IPS-20b (cell line): ENCODE results near the gene ANP32A.

Experiments used
- H3K27ac ChIP-seq: one replicate; pipeline ENCODE4 v1.5.1; 2013; ENCODE audit warnings: low read length
- H3K27me3 ChIP-seq: 2 replicates; pipeline ENCODE4 v1.6.1; 2013; ENCODE audit warnings: mild to moderate bottlenecking, low read length, inconsistent platforms; ENCODE audit not compliant: insufficient read depth
- H3K36me3 ChIP-seq: 2 replicates; pipeline ENCODE4 v1.6.1; 2013; ENCODE audit warnings: low read depth, mild to moderate bottlenecking, inconsistent platforms, low read length, moderate library complexity; ENCODE audit not compliant: insufficient read depth
- H3K4me1 ChIP-seq: 2 replicates; pipeline ENCODE4 v1.6.1; 2013; ENCODE audit warnings: mild to moderate bottlenecking, control low read depth, inconsistent platforms, low read length, moderate library complexity; ENCODE audit not compliant: insufficient read depth
- H3K4me3 ChIP-seq: 2 replicates; pipeline ENCODE4 v1.5.1; 2013; ENCODE audit warnings: mild to moderate bottlenecking, low read length, inconsistent platforms
- H3K9ac ChIP-seq: 2 replicates; pipeline ENCODE4 v1.6.1; 2013; ENCODE audit warnings: low read depth, mild to moderate bottlenecking, inconsistent platforms, low read length, moderate library complexity
- H3K9me3 ChIP-seq: 2 replicates; pipeline ENCODE4 v1.6.1; 2013; ENCODE audit warnings: mild to moderate bottlenecking, low read depth, low read length, inconsistent platforms; ENCODE audit not compliant: insufficient read depth

ANP32A gene

DNA sequence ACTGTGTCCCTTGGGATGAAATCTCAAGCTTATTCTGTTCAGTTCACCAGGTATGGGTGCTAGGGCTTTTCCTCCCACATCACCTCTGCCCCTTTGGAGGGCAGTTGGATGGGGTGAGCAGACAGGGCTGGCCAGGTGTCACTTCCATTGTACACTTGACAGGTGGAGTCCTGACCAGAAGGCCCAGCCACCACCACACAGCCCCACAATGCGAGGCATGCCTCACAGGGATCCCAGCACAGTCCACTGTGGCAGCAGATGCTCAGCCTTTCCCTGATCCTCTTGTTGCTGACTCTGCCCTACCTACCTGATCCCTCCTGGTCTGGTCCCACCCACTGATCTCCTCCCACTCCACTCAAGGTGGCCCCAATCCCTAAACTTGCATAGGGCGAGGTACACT is 88.2 kb downstream of the ANP32A start:
- Histone ChIP-seq H3K36me3 (no peaks in the 10 kb centered on the region), H3K27me3 (no peaks in the 10 kb centered on the region; the same call in 1 of the 2 replicates), H3K9ac (no peak overlapping the region), H3K4me1 (no peaks in the 10 kb centered on the region), H3K27ac (no peak overlapping the region), H3K9me3 (no peaks in the 10 kb centered on the region), H3K4me3 (no peak overlapping the region)

DNA sequence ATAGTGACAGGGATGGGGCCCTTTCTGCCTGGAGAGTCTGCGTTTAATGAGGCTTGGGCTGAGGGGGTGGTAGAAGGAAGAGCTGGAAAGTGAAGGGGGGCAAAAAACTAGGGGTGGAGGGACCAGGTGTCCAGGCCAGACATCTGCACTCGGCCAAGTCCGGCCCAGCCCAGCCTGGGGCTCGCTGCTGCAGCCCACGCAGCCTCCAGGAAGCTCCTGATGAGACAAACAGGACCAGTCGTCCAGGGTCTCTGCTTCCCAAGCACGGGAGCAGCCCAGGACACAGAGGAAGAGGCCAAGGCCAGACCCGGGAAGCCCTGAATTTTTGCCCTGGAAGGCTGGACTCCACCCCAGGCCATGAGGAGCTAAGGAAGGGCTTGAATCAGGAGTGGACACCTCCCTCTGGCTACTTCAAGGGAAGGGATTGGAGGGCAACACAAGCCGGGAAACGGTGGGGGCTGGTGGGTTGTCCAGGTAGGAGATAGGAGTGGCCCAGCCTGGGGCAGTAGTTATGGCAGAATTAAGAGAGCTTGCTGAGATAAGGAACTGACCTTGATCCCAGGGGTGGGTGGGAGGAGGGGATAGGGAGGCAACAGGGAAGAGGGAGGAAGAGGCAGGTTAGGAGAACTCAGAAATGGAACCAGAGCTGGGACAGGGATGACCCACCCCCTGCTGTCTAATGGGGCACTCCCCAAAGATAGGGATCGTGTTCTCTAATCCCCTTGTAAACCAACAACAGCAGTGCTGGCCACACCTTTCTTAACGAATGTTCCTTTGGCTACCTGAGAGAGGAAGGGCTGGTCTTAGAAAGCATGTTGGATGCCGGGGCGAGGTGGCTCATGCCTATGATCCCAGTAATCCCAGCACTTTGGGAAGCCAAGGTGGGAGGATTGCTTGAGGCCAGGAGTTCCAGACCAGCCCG is 89.5 kb downstream of the ANP32A start:
- no peak overlapping the region for H3K9ac ChIP-seq
- H3K4me3 ChIP-seq, result no peak overlapping the region
- no peaks in the 10 kb centered on the region for H3K36me3 ChIP-seq
- H3K4me1 ChIP-seq, result no peaks in the 10 kb centered on the region
- H3K27ac ChIP-seq, result no peak overlapping the region
- no peaks in the 10 kb centered on the region; the same call in 1 of the 2 replicates for H3K27me3 ChIP-seq
- H3K9me3 ChIP-seq, result no peaks in the 10 kb centered on the region

DNA sequence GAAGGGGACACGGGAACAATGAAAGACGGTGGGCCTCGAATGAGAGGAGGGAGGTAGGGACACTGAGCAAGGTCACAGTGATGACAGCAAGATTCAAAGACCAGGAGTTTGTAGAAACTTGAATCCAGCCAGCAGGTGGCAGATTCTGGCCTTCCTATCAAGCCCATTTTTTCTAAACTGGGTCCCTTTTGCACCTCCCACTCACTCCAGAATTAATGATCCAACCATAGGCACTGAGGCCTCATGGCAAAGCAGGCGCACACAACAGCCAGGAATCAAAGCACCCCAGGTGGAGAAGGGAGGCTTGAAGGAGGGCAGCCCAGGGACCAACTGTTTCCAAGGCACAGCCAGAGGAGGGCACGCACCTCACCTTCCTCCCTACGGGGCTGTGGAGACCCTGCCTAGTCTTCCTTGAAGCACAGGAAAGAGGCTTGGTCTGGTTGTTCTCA is 90.2 kb downstream of the ANP32A start:
- no peak overlapping the region for H3K9ac ChIP-seq
- no peaks in the 10 kb centered on the region for H3K36me3 ChIP-seq
- H3K4me1 ChIP-seq, result no peaks in the 10 kb centered on the region
- no peaks in the 10 kb centered on the region; the same call in 1 of the 2 replicates for H3K27me3 ChIP-seq
- H3K9me3 ChIP-seq, result no peaks in the 10 kb centered on the region
- no peak overlapping the region for H3K27ac ChIP-seq
- no peak overlapping the region for H3K4me3 ChIP-seq

DNA sequence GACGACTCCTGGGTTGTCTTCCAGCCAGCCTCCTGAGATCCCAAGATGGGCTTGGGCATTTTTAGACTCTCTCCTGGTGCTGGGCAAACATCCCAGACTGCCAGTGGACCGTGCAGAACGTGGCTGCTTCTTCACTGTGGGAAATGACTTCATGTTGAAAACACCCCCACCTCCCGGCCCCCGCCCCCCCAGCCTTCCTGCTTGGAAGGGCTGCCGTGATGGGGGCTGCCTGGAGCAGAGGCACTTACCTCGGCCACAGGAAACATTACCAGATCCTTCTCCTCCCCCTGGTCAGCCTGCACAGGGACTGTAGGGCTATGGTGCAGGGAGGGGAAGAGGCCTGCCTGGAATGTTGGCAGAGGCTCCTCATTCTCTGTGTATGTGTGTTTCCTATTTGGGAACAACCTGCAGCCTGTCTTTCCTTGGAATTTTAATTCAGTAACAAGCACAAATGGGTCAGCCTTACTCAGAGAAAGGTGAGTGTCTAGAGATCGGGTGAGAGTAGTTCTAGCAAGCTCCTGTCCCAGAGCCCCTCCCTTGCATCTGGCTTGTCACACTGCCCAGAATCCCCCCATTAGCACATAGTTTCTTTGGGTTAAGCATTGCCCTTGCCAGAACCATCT is 90.8 kb downstream of the ANP32A start:
- Histone ChIP-seq H3K36me3 (no peaks in the 10 kb centered on the region), H3K27ac (no peak overlapping the region), H3K9ac (no peak overlapping the region), H3K4me1 (no peaks in the 10 kb centered on the region), H3K27me3 (no peaks in the 10 kb centered on the region; the same call in 1 of the 2 replicates), H3K4me3 (no peak overlapping the region), H3K9me3 (no peaks in the 10 kb centered on the region)
